ENCODE results near the gene EMP3. TPM values are rescaled to one million over a fixed set of nuclear protein-coding genes. Genes with fewer than 3 reads are reported as not detected.

The EMP3 gene
- total and polyA plus RNA-seq, 2 of the 13 experiments (the other 11 are each of a cell fraction or from before 2014, with no cell fraction given): 2.2 to 7.8 TPM

DNA sequence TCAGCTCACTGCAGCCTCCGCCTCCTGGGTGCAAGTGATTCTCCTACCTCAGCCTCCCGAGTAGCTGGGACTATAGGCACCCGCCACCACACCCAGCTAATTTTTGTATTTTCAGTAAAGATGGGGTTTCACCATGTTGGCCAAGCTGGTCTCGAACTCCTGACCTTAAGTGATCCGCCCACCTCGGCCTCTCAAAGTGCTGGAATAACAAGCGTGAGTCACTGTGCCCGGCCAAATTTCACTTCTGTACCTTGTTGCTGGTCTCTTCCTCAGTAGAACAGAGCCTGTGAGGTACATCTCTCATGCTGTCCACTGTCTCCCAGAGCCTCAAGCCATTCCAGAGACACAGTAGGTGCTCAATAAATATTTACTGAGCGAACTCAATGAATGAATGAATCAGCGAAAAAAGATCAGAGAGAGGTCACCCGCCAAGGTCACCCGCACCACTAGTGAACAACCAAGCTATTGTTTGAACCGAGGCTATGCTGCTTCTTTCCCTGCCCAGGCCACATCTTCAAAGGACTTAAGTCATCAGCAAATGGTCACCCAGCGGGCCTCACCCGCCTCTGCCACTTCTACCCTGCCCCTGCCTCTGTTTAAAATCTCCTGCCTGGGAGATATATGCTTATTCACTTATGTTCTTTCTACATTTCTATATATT is 29.1 kb downstream of the EMP3 start (continued):
- TF ChIP-seq ZNF335 (CRISPR knock-in tag; IDR thresholded peaks at IDR 0.05) (peak; percentile 63; the same call in 1 of the 2 replicates), ARNT (IDR thresholded peaks at IDR 0.05) (no peak), SOX5 (CRISPR knock-in tag; IDR thresholded peaks at IDR 0.05; ENCODE audit: borderline replicate concordance) (peak; percentile 99), ZSCAN9 (CRISPR knock-in tag; IDR thresholded peaks at IDR 0.05; ENCODE audit: borderline replicate concordance) (0 out of 2 replicates have a peak, but pooled peaks have one; percentile 84), ZNF878 (CRISPR knock-in tag; IDR thresholded peaks at IDR 0.05) (peak; percentile 74), TEAD3 (CRISPR knock-in tag; optimal IDR thresholded peaks at IDR 0.05; ENCODE audit: borderline replicate concordance) (peak; percentile 93), ZNF761 (CRISPR knock-in tag; conservative IDR thresholded peaks at IDR 0.05) (no peak; the same call in 1 of the 2 replicates), ZBTB7B (CRISPR knock-in tag; IDR thresholded peaks at IDR 0.05) (peak; percentile 50; the same call in 1 of the 2 replicates), GTF2F1 (IDR thresholded peaks at IDR 0.05; ENCODE audit: low read length) (no peak), FOXO1 (CRISPR knock-in tag; IDR thresholded peaks at IDR 0.05) (peak; percentile 93), ELF1 (CRISPR knock-in tag; IDR thresholded peaks at IDR 0.05) (no peak), SETDB1 (CRISPR knock-in tag; IDR thresholded peaks at IDR 0.05; ENCODE audit: borderline replicate concordance) (no peak), CBX5 (CRISPR knock-in tag; IDR thresholded peaks at IDR 0.05; ENCODE audit: borderline replicate concordance) (no peak; the same call in 1 of the 2 replicates), ISL2 (CRISPR knock-in tag; IDR thresholded peaks at IDR 0.05) (peak; percentile 97), NFE2 (CRISPR knock-in tag; IDR thresholded peaks at IDR 0.05) (peak; percentile 98)
- TF ChIP-seq, protein P1, sequence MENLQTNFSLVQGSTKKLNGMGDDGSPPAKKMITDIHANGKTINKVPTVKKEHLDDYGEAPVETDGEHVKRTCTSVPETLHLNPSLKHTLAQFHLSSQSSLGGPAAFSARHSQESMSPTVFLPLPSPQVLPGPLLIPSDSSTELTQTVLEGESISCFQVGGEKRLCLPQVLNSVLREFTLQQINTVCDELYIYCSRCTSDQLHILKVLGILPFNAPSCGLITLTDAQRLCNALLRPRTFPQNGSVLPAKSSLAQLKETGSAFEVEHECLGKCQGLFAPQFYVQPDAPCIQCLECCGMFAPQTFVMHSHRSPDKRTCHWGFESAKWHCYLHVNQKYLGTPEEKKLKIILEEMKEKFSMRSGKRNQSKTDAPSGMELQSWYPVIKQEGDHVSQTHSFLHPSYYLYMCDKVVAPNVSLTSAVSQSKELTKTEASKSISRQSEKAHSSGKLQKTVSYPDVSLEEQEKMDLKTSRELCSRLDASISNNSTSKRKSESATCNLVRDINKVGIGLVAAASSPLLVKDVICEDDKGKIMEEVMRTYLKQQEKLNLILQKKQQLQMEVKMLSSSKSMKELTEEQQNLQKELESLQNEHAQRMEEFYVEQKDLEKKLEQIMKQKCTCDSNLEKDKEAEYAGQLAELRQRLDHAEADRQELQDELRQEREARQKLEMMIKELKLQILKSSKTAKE (CRISPR knock-in tag; IDR thresholded peaks at IDR 0.05; ENCODE audit: borderline replicate concordance): peak; percentile 74; the same call in 1 of the 2 replicates
- TF ChIP-seq, protein P2, sequence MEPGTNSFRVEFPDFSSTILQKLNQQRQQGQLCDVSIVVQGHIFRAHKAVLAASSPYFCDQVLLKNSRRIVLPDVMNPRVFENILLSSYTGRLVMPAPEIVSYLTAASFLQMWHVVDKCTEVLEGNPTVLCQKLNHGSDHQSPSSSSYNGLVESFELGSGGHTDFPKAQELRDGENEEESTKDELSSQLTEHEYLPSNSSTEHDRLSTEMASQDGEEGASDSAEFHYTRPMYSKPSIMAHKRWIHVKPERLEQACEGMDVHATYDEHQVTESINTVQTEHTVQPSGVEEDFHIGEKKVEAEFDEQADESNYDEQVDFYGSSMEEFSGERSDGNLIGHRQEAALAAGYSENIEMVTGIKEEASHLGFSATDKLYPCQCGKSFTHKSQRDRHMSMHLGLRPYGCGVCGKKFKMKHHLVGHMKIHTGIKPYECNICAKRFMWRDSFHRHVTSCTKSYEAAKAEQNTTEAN (CRISPR knock-in tag; conservative IDR thresholded peaks at IDR 0.05): peak; percentile 62
- TF ChIP-seq, protein P3, sequence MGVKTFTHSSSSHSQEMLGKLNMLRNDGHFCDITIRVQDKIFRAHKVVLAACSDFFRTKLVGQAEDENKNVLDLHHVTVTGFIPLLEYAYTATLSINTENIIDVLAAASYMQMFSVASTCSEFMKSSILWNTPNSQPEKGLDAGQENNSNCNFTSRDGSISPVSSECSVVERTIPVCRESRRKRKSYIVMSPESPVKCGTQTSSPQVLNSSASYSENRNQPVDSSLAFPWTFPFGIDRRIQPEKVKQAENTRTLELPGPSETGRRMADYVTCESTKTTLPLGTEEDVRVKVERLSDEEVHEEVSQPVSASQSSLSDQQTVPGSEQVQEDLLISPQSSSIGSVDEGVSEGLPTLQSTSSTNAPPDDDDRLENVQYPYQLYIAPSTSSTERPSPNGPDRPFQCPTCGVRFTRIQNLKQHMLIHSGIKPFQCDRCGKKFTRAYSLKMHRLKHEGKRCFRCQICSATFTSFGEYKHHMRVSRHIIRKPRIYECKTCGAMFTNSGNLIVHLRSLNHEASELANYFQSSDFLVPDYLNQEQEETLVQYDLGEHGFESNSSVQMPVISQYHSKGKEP (CRISPR knock-in tag; IDR thresholded peaks at IDR 0.05): no peak
- TF ChIP-seq, protein P4, sequence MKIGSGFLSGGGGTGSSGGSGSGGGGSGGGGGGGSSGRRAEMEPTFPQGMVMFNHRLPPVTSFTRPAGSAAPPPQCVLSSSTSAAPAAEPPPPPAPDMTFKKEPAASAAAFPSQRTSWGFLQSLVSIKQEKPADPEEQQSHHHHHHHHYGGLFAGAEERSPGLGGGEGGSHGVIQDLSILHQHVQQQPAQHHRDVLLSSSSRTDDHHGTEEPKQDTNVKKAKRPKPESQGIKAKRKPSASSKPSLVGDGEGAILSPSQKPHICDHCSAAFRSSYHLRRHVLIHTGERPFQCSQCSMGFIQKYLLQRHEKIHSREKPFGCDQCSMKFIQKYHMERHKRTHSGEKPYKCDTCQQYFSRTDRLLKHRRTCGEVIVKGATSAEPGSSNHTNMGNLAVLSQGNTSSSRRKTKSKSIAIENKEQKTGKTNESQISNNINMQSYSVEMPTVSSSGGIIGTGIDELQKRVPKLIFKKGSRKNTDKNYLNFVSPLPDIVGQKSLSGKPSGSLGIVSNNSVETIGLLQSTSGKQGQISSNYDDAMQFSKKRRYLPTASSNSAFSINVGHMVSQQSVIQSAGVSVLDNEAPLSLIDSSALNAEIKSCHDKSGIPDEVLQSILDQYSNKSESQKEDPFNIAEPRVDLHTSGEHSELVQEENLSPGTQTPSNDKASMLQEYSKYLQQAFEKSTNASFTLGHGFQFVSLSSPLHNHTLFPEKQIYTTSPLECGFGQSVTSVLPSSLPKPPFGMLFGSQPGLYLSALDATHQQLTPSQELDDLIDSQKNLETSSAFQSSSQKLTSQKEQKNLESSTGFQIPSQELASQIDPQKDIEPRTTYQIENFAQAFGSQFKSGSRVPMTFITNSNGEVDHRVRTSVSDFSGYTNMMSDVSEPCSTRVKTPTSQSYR (CRISPR knock-in tag; IDR thresholded peaks at IDR 0.05; ENCODE audit: borderline replicate concordance): peak; percentile 32; the same call in 1 of the 2 replicates
- TF ChIP-seq, protein P5, sequence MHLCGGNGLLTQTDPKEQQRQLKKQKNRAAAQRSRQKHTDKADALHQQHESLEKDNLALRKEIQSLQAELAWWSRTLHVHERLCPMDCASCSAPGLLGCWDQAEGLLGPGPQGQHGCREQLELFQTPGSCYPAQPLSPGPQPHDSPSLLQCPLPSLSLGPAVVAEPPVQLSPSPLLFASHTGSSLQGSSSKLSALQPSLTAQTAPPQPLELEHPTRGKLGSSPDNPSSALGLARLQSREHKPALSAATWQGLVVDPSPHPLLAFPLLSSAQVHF (CRISPR knock-in tag; IDR thresholded peaks at IDR 0.05): no peak
- TF ChIP-seq, protein P6, sequence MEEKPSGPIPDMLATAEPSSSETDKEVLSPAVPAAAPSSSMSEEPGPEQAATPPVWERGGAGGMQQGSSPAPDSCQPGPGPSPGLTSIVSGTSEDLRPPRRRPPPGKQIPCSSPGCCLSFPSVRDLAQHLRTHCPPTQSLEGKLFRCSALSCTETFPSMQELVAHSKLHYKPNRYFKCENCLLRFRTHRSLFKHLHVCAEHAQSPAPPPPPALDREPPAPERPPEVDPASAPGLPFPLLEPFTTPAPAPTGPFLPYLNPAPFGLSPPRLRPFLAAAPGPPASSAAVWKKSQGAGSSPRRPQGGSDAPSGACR (CRISPR knock-in tag; IDR thresholded peaks at IDR 0.05): peak; percentile 72; the same call in 1 of the 2 replicates
